Muscle layer of duodenum (tissue), 2 donors: ENCODE results near the gene ZMYM2.
A peak's percentile ranks its signal among the peaks of the same experiment; 100 is the strongest.
"Not testable (repeated sequence)": the region's sequence is repeated elsewhere in the genome, so short reads cannot be mapped to it uniquely, and the experiment has no call there.

Experiments used
- H3K27ac ChIP-seq: one replicate; pipeline ENCODE4 v1.7.0; 2013; ENCODE audit warnings: mild to moderate bottlenecking, low read length
- H3K27me3 ChIP-seq: one replicate; pipeline ENCODE4 v1.7.0; 2013; ENCODE audit warnings: low read depth, mild to moderate bottlenecking, control low read depth, low read length
- H3K36me3 ChIP-seq, 2 donors: one replicate each; pipeline ENCODE4 v1.7.0; 2013; ENCODE audit warnings: low read length in 2 of 2, control low read depth in 1 of 2, mild to moderate bottlenecking in 1 of 2; ENCODE audit not compliant: insufficient read depth in 2 of 2, control insufficient read depth in 1 of 2
- H3K4me1 ChIP-seq, 2 donors: one replicate each; pipeline ENCODE4 v1.7.0; 2013; ENCODE audit warnings: low read length in 2 of 2, mild to moderate bottlenecking in 2 of 2, control low read depth in 1 of 2, moderate library complexity in 1 of 2; ENCODE audit not compliant: insufficient read depth in 2 of 2, control insufficient read depth in 1 of 2
- H3K4me3 ChIP-seq, 2 donors: one replicate each; pipeline ENCODE4 v1.7.0; 2013; ENCODE audit warnings: low read length in 2 of 2, low read depth in 1 of 2, mild to moderate bottlenecking in 1 of 2
- H3K9me3 ChIP-seq, 2 donors: one replicate each; pipeline ENCODE4 v1.7.0; 2013; ENCODE audit warnings: low read length in 2 of 2, control low read depth in 1 of 2, mild to moderate bottlenecking in 1 of 2; ENCODE audit not compliant: control insufficient read depth in 1 of 2
- donor health status: healthy.

The ZMYM2 gene

GRCh38 chr13:19959831-19960652 lies 1.5 kb downstream of the ZMYM2 start:
- Histone ChIP-seq H3K4me3 (peak overlapping the region; percentile 90 to 93), H3K4me1 (peaks cover 18 to 41% of the 10 kb centered on the region in 2 donors), H3K27me3 (no peaks in the 10 kb centered on the region), H3K27ac (peak overlapping the region; percentile 83), H3K36me3 (peaks cover 0 to 3% of the 10 kb centered on the region in 2 donors), H3K9me3 (no peaks in the 10 kb centered on the region)

GRCh38 chr13:19960653-19960976 lies 2.1 kb downstream of the ZMYM2 start:
- Histone ChIP-seq H3K27ac (peak overlapping the region; percentile 5), H3K4me3 (peak overlapping the region; percentile 5 to 90)

GRCh38 chr13:19961489-19961888 lies 3.0 kb downstream of the ZMYM2 start:
- Histone ChIP-seq H3K27ac (peak overlapping the region; percentile 34), H3K4me3 (peak overlapping the region in 1 of 2 donors; percentile 7), H3K4me1 (peaks cover 18 to 46% of the 10 kb centered on the region in 2 donors), H3K36me3 (peaks cover 0 to 6% of the 10 kb centered on the region in 2 donors), H3K9me3 (no peaks in the 10 kb centered on the region), H3K27me3 (no peaks in the 10 kb centered on the region)

More at GRCh38 chr13:19960653-19960976, 2.1 kb downstream of the ZMYM2 start:
- H3K4me1 ChIP-seq = peaks cover 18 to 45% of the 10 kb centered on the region in 2 donors
- no peaks in the 10 kb centered on the region for H3K27me3 ChIP-seq
- H3K36me3 ChIP-seq = peaks cover 0 to 6% of the 10 kb centered on the region in 2 donors
- H3K9me3 ChIP-seq = no peaks in the 10 kb centered on the region

- Histone ChIP-seq H3K4me1 (peaks cover 18 to 46% of the 10 kb centered on the region in 2 donors), H3K4me3 (peak overlapping the region in 1 of 2 donors; percentile 7), H3K9me3 (no peaks in the 10 kb centered on the region), H3K27me3 (no peaks in the 10 kb centered on the region), H3K36me3 (peaks cover 0 to 9% of the 10 kb centered on the region in 2 donors), H3K27ac (peak overlapping the region; percentile 34)
Measured at GRCh38 chr13:19961924-19962323, 3.4 kb downstream of the ZMYM2 start.

- Histone ChIP-seq H3K36me3 (peaks cover 0 to 16% of the 10 kb centered on the region in 2 donors), H3K9me3 (no peaks in the 10 kb centered on the region), H3K27me3 (no peaks in the 10 kb centered on the region), H3K4me3 (no peak overlapping the region), H3K27ac (no peak overlapping the region), H3K4me1 (peaks cover 18 to 46% of the 10 kb centered on the region in 2 donors)
Measured at GRCh38 chr13:19962894-19963293, 4.4 kb downstream of the ZMYM2 start.

GRCh38 chr13:19967621-19968020 lies 9.1 kb downstream of the ZMYM2 start:
- Histone ChIP-seq H3K36me3 (peaks cover 0 to 24% of the 10 kb centered on the region in 2 donors), H3K4me3 (no peak overlapping the region), H3K27me3 (no peaks in the 10 kb centered on the region), H3K27ac (no peak overlapping the region), H3K9me3 (no peaks in the 10 kb centered on the region), H3K4me1 (peaks cover 0 to 19% of the 10 kb centered on the region in 2 donors)

- H3K36me3 ChIP-seq = peaks cover 9 to 15% of the 10 kb centered on the region in 2 donors
- H3K9me3 ChIP-seq, H3K4me1 ChIP-seq, H3K27me3 ChIP-seq, H3K4me3 ChIP-seq, H3K27ac ChIP-seq: not testable (repeated sequence)
Measured at GRCh38 chr13:19974498-19975009, 16.0 kb downstream of the ZMYM2 start.

GRCh38 chr13:19978831-19979437 lies 20.4 kb downstream of the ZMYM2 start:
- Histone ChIP-seq H3K27me3 (no peaks in the 10 kb centered on the region), H3K36me3 (peaks cover 0 to 25% of the 10 kb centered on the region in 2 donors), H3K27ac (no peak overlapping the region), H3K9me3 (peaks cover 0 to 8% of the 10 kb centered on the region in 2 donors), H3K4me1 (no peaks in the 10 kb centered on the region), H3K4me3 (no peak overlapping the region)

GRCh38 chr13:19981685-19982238 lies 23.2 kb downstream of the ZMYM2 start:
- no peak overlapping the region for H3K27ac ChIP-seq
- H3K36me3 ChIP-seq = peaks cover 0 to 20% of the 10 kb centered on the region in 2 donors
- no peak overlapping the region for H3K4me3 ChIP-seq
- H3K9me3 ChIP-seq = peaks cover 0 to 8% of the 10 kb centered on the region in 2 donors
- H3K4me1 ChIP-seq = no peaks in the 10 kb centered on the region
- no peaks in the 10 kb centered on the region for H3K27me3 ChIP-seq

GRCh38 chr13:19982447-19983043 lies 24.0 kb downstream of the ZMYM2 start:
- no peak overlapping the region for H3K27ac ChIP-seq

More at GRCh38 chr13:19982447-19983043, 24.0 kb downstream of the ZMYM2 start:
- Histone ChIP-seq H3K4me3 (no peak overlapping the region), H3K4me1 (no peaks in the 10 kb centered on the region), H3K9me3 (peaks cover 0 to 8% of the 10 kb centered on the region in 2 donors), H3K27me3 (no peaks in the 10 kb centered on the region), H3K36me3 (peaks cover 0 to 20% of the 10 kb centered on the region in 2 donors)
